ENCODE results near the gene NSUN7. TPM values are rescaled to one million over a fixed set of nuclear protein-coding genes. Genes with fewer than 3 reads are reported as not detected.

Gene NSUN7
- total RNA-seq, 3 donors from 2014 or later (not counting 1 experiment from before 2014, with no cell fraction given): 0.14 to 0.23 TPM; not detected in 1

GRCh38 chr4:40721730-40722171 lies 28.0 kb upstream of the NSUN7 start:
- Mint-ChIP-seq H3K9me3 (no peaks in the 10 kb centered on the region), H3K27me3 (ENCODE audit: low read depth in 2 of 2) (no peaks in the 10 kb centered on the region), H3K36me3 (no peaks in the 10 kb centered on the region), H3K4me1 (no peaks in the 10 kb centered on the region), H3K27ac (no peak overlapping the region), H3K4me3 (no peak overlapping the region)
- Histone ChIP-seq H3K9me3 (ENCODE audit: control insufficient read depth, insufficient read depth, low read length) (no peaks in the 10 kb centered on the region), H3K4me3 (ENCODE audit: low read length) (no peak overlapping the region), H3K36me3 (ENCODE audit: control insufficient read depth, insufficient read depth, low read length) (no peaks in the 10 kb centered on the region), H3K27me3 (ENCODE audit: control insufficient read depth, insufficient read depth, low read length) (no peaks in the 10 kb centered on the region), H3K27ac (ENCODE audit: low read length) (no peak overlapping the region), H3K4me1 (ENCODE audit: control insufficient read depth, insufficient read depth, low read length) (peaks cover 8% of the 10 kb centered on the region)
- no peak for TF ChIP-seq CTCF (IDR thresholded peaks at IDR 0.05)
- no peak for ATAC-seq
- intact Hi-C loops (cut with micrococcal nuclease): no loop called here
- no peak for DNase-seq
- 90% methylated on average over 5 of the region's 5 CpGs for WGBS (ENCODE audit: insufficient coverage)

- peak in 2 of 3 donors; percentile 32 to 65 for ATAC-seq
- TF ChIP-seq CTCF (IDR thresholded peaks at IDR 0.05): no peak
- Mint-ChIP-seq H3K4me1 (no peaks in the 10 kb centered on the region), H3K27me3 (ENCODE audit: low read depth in 2 of 2) (peaks cover 0 to 6% of the 10 kb centered on the region in 2 donors), H3K36me3 (no peaks in the 10 kb centered on the region), H3K9me3 (no peaks in the 10 kb centered on the region), H3K4me3 (no peak overlapping the region), H3K27ac (no peak overlapping the region)
- DNase-seq: peak in 1 of 2 donors; percentile 41
- 31% methylated on average over 5 of the region's 5 CpGs for WGBS (ENCODE audit: insufficient coverage)
- H3K9me3 ChIP-seq (ENCODE audit: control insufficient read depth, insufficient read depth, low read length): no peaks in the 10 kb centered on the region
- H3K4me1 ChIP-seq (ENCODE audit: control insufficient read depth, insufficient read depth, low read length): peaks cover 8% of the 10 kb centered on the region
- H3K4me3 ChIP-seq (ENCODE audit: low read length): no peak overlapping the region
- intact Hi-C loops (cut with micrococcal nuclease): no loop called here
- H3K27me3 ChIP-seq (ENCODE audit: control insufficient read depth, insufficient read depth, low read length): no peaks in the 10 kb centered on the region
- no peaks in the 10 kb centered on the region for H3K36me3 ChIP-seq (ENCODE audit: control insufficient read depth, insufficient read depth, low read length)
- peak overlapping the region; percentile 16 for H3K27ac ChIP-seq (ENCODE audit: low read length)
These were observed 27.1 kb upstream of the NSUN7 start for GRCh38 chr4:40722576-40723161.

GRCh38 chr4:40723728-40724127 lies 26.0 kb upstream of the NSUN7 start:
- H3K9me3 ChIP-seq (ENCODE audit: control insufficient read depth, insufficient read depth, low read length): no peaks in the 10 kb centered on the region
- ATAC-seq (no peak), DNase-seq (no peak)
- Mint-ChIP-seq H3K9me3 (no peaks in the 10 kb centered on the region), H3K27ac (no peak overlapping the region), H3K4me3 (no peak overlapping the region), H3K36me3 (no peaks in the 10 kb centered on the region), H3K27me3 (ENCODE audit: low read depth in 2 of 2) (peaks cover 0 to 12% of the 10 kb centered on the region in 2 donors), H3K4me1 (no peaks in the 10 kb centered on the region)
- H3K36me3 ChIP-seq (ENCODE audit: control insufficient read depth, insufficient read depth, low read length): no peaks in the 10 kb centered on the region
- H3K27ac ChIP-seq (ENCODE audit: low read length): no peak overlapping the region
- H3K4me3 ChIP-seq (ENCODE audit: low read length): no peak overlapping the region
- 96% methylated on average over 3 of the region's 3 CpGs for WGBS (ENCODE audit: insufficient coverage)
- intact Hi-C loops (cut with micrococcal nuclease): no loop called here
- no peaks in the 10 kb centered on the region for H3K27me3 ChIP-seq (ENCODE audit: control insufficient read depth, insufficient read depth, low read length)
- H3K4me1 ChIP-seq (ENCODE audit: control insufficient read depth, insufficient read depth, low read length): peaks cover 8% of the 10 kb centered on the region
- no peak for TF ChIP-seq CTCF (IDR thresholded peaks at IDR 0.05)

- Histone ChIP-seq H3K4me1 (ENCODE audit: control insufficient read depth, insufficient read depth, low read length) (no peaks in the 10 kb centered on the region), H3K27me3 (ENCODE audit: control insufficient read depth, insufficient read depth, low read length) (no peaks in the 10 kb centered on the region), H3K27ac (ENCODE audit: low read length) (no peak overlapping the region), H3K4me3 (ENCODE audit: low read length) (no peak overlapping the region), H3K36me3 (ENCODE audit: control insufficient read depth, insufficient read depth, low read length) (no peaks in the 10 kb centered on the region), H3K9me3 (ENCODE audit: control insufficient read depth, insufficient read depth, low read length) (no peaks in the 10 kb centered on the region)
- Mint-ChIP-seq H3K27me3 (ENCODE audit: low read depth in 2 of 2) (peaks cover 0 to 12% of the 10 kb centered on the region in 2 donors), H3K4me1 (no peaks in the 10 kb centered on the region), H3K4me3 (no peak overlapping the region), H3K27ac (no peak overlapping the region), H3K36me3 (no peaks in the 10 kb centered on the region), H3K9me3 (no peaks in the 10 kb centered on the region)
- no peak for TF ChIP-seq CTCF (IDR thresholded peaks at IDR 0.05)
- DNase-seq: no peak
- 86% methylated on average over 1 of the region's 3 CpGs for WGBS (ENCODE audit: insufficient coverage)
- no peak for ATAC-seq
- intact Hi-C loops (cut with micrococcal nuclease): no loop called here
These were observed 21.4 kb upstream of the NSUN7 start for GRCh38 chr4:40728333-40728732.
